Nucleus accumbens (tissue), 56 donors: Measurements from ENCODE around the gene ZKSCAN3.
"Not testable (repeated sequence)": the region's sequence is repeated elsewhere in the genome, so short reads cannot be mapped to it uniquely, and the experiment has no call there.

ENCODE experiments used
- DNase-seq, 56 donors: peaks; one replicate each; lab custom pipeline; 2025; lab: John Stamatoyannopoulos, UW

The ZKSCAN3 gene

DNA sequence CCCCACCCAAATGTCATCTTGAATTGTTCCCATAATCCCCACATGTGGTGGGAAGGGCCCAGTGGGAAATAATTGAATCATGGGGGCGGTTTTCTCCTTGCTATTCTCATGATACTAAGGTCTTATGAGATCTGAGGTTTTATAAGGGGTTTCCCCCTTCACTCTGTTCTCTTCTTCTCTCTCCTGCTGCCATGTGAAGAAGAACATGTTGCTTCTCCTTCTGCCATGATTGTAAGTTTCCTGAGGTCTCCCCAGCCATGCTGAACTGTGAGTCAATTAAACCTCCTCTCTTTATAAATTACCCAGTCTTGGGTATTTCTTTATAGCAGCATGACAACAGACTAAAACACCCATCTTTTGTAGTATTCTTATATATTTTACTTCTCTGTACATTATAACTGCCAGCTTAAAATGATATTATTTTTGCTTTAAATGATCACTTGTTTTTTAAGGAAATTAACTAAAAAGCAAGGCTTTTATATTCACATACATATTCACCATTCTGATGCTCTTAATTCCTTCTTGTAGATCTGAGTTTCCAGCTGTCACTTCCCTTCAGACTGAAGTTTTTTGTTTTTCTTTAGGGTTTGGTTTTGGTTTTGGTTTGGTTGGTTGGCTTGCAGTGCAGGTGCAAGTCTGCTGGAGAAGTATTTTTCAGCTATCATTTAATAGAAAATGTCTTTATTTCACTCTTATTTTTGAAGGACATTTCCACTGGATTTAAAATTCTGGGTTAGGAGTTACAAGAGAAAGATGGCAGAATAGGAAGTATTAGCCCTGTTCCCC is 9.2 kb upstream of the ZKSCAN3 start:
- DNase-seq, result no peak

GRCh38 chr6:28343898-28344677 is 5.7 kb upstream of the ZKSCAN3 start:
- no peak for DNase-seq

DNA sequence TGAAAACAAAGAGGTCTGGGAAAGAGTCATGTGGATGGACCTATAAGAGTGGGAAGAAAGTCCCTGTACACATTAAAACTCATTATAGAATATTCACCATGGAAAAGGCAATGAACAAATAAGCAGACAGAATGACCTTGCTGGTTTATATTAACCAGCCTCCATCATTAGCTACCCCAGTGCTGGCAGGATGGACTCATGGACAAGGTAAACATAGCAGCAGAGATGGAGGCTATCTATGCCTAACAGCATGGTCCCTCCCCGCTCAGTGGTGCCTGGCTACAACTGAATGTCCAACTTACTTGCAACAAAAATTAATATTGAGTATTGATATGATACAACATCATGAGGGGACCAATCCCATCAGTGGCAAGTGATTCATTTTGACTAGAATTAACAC is 4.5 kb upstream of the ZKSCAN3 start:
- DNase-seq, result no peak

DNA sequence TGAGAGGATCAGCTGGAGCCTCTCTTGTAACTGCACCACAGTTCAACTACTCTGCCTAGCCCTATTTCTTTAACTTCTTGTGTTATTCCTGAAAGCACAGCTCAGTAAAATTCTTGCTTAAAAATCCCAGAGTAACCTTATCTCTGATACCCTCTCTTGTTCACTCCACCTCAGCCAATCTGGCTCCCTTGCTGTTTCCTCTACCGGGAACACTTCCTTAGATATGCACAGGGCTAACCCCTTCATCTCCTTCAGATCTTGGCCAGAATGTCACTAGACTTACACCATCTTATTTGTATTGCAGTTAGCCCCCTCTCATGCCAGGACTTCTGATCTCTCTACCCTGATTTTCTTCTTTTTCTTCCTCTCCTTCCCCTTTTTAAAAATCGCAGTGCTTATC is 2.6 kb upstream of the ZKSCAN3 start:
- no peak for DNase-seq

GRCh38 chr6:28349344-28349891 is 329 bp upstream of the ZKSCAN3 start:
- DNase-seq, result no peak

DNA sequence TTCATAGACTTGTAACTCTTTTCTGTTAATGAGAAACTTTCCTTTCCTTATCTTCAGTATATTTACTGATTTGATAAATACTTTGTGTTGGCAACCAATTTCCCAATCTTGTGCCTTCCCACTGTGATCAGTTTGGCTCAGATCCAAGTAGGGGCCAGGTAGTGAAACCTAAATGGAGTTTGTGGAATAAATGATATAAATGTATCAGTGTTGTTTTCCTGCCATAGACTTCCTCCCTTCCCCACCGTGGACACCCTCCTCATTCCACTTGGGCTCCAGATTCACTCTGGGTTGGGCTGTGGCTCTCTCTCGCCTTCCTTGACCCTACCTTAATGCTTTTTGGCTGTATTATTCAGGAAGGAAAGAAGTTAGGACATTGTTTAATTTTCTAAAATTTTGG is 1.3 kb downstream of the ZKSCAN3 start:
- no peak for DNase-seq

GRCh38 chr6:28351493-28351925 is 1.8 kb downstream of the ZKSCAN3 start:
- no peak for DNase-seq

DNA sequence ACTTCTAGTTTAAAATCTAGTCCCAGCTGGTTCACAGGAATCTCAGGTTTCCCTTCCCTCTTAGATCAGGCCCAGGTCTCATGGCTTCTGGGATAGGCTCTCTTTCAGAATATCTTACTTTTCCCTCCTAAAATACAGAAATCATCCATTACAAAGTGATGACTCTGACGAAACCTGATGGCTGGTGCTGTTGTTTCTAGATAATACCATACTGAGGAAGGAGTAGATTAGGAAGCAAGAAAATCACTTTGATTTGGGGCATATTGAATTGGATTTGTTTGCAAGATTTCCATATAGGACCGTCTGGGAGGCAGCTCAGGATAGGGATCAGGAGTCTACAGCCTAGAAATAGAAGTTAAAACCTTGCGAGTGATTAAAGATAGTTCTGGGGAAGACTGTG is 3.6 kb downstream of the ZKSCAN3 start:
- DNase-seq, result no peak

DNA sequence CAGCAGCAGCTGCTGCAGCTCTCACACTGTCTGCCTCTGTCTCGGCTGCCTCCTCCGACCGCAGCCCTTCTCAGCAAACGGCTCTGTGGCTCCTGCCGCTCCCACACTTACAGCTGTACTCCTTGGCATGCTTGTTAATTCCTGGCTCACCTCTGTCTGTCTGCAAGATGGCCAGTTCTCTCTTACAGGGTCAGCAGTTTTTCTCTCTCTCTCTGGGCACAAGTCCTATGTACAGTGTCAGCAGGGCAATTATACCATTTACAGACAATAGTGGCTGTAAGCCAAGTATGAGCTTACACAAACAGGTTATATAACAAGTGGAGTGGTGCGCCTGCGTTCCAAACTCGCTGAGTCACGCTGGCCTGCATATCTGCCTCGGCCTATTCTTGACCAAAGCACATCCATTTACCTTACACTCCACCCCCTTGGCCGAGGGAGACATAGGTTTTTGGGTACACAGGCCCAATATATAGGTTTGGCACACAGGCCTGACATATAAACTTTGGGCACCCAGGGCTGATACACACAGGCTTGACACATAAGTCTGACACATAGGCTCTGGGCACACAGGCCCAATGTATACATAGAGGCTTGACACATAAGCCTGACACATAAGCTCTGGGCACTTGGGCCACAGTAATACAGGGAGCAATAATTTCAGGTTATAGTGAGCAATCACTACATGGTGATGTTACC is 4.4 kb downstream of the ZKSCAN3 start:
- peak in 17 of 56 donors; percentile 1 to 51 (median 8) for DNase-seq

DNA sequence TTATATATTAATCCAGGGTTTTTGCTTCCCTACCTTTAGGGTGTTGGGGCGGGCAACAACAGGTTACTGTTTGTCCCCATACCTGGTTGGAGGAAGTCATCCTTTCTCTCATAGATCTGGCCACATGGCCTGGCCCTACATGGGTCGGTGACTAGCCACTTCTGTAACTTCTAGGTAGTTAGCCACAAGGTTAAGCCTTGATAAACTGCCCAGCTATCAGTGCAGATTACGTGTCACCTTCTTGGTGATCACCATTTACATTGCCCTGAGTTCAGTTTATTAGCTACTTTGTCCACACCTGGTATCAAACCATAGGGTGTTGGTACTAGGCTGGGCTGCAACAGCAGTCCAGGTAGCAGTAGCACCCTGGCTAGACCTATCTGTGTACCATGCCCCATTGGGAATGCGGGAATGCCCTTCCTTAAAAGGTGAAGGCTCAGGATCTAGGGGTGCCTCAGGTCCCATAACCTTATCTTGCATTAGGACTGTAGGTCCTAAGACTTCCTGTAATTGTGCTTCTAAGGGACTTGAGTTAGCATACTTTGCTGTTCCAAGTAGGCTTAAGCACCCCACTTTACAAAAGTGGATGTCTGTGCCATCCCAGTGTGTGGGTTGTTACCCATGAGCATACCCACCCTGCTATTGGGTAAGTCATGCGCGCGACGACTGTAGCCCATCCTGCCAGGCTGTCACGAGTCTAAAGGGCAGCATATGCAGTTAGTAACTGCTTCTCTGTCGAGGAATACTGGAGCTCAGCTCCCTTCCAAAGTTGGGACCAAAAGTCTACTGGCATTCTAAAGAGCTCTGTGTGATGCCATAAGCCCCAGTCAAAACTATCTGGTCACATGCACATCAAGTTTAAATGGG is 5.2 kb downstream of the ZKSCAN3 start:
- DNase-seq, result no peak

- DNase-seq, result peak in 53 of 56 donors; percentile 10 to 81 (median 56)
Measured at GRCh38 chr6:28355743-28356665, 6.3 kb downstream of the ZKSCAN3 start.

- peak in 2 of 56 donors; percentile 0 to 17 for DNase-seq
Measured at GRCh38 chr6:28356666-28357020, 6.9 kb downstream of the ZKSCAN3 start.

GRCh38 chr6:28357036-28357435 is 7.3 kb downstream of the ZKSCAN3 start:
- no peak for DNase-seq

GRCh38 chr6:28359562-28359961 is 9.8 kb downstream of the ZKSCAN3 start:
- DNase-seq, result not testable (repeated sequence)

DNA sequence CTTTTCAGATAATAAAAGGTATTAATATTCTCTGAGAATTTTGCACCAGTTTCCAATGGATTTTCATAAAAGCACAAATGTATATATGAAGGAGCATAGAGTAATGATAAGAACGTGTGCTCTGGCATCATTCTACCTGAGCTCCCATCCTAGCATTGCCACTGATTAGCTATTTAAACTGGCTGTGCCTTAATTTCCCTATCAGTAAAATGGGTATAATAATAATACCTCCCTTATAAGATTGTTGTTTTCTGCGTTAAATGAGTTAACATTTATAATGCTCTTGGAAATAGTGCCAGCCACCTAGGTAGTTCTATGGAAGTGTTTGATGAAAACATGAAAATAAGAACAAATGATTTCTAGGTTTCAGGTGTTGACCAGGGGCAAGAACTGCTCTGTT is 11.2 kb downstream of the ZKSCAN3 start:
- no peak for DNase-seq

- DNase-seq, result not testable (repeated sequence)
Measured at GRCh38 chr6:28365590-28365989, 15.8 kb downstream of the ZKSCAN3 start.

DNA sequence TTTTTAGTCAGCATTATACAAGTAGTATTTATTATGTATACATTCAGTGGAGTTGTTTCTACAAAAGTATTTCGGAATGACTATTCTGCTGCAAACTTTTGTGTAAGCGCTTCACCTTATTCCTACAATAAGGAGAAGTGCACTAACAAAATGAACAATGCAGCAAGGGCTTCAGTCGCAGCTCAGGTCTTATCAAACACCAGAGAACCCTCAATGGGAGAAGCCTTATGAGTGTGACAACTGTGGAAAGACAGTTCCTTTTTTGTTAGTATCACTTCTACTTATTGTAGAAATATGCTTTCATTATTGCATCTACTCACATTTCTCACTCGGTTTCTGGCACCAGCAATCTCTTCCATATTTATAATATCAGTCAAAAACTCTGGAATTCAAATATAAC is 18.8 kb downstream of the ZKSCAN3 start:
- DNase-seq, result no peak

DNA sequence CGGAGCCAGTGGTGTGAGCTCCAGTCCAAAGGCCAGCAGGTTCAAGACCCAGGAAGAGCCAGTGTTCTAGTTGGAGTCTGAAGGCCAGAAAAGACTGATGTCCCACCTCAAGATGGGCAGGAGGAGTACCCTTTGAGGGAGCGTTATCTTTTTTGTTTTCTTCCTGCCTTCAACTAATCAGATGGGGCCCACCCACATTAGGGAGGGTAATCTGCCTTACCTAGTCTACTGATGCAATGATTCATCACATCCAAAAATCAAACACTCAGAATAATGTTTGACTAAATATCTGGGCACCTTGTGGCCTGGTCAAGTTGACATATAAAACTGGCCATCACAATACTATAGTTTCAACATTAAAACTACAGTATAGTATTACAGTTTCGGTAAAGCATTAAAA is 19.7 kb downstream of the ZKSCAN3 start:
- no peak for DNase-seq

DNA sequence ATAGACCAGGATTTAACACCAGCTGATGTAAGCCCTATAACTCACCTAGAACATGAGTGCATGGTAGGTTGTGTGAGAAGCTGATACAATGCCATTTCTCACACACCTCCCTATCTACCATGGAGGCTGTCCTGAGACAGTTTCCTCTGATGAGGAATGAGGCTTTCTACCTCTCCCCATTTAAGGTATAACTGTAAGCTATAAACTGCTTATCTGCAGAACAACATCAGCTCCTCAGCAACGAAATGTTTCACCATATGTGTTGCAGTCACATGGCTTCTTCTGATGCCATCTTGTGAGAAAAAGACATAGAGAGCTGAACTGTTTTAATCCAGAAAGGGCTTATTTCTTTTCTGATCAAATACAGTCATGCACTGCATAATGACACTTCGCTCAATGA is 20.7 kb downstream of the ZKSCAN3 start:
- no peak for DNase-seq
